ENCODE measurements around the gene PFN3. TPM values are rescaled to one million over a fixed set of nuclear protein-coding genes. Genes with fewer than 3 reads are reported as not detected.

PFN3 gene
- total and polyA plus RNA-seq, 10 donors: not detected

- H3K4me1 ChIP-seq: peaks cover 41 to 56% (median 50%) of the 10 kb centered on the region in 6 donors
- intact Hi-C loops (cut with DNase I; ENCODE audit: low total_unique reads): no loop called here
Observed at GRCh38 chr5:177425801-177426565, 25.5 kb upstream of the PFN3 start.

GRCh38 chr5:177425196-177425800 is 24.8 kb upstream of the PFN3 start:
- WGBS, 5 donors: 41 to 45% (median 42%) methylated on average over 13 of the region's 13 CpGs
- Histone ChIP-seq H3K27ac (peak overlapping the region; percentile 95 to 99 (median 98)), H3K36me3 (peaks cover 0 to 8% (median 4%) of the 10 kb centered on the region in 6 donors), H3K27me3 (replicated peaks in 1 of 7) (no peaks in the 10 kb centered on the region), H3K9me3 (no peaks in the 10 kb centered on the region), H3K4me3 (peak overlapping the region; percentile 34 to 88 (median 54)), H3K4me1 (peaks cover 34 to 49% (median 43%) of the 10 kb centered on the region in 6 donors)
- DNase-seq: no peak
- TF ChIP-seq POLR2AphosphoS5 (IDR thresholded peaks at IDR 0.05) (no peak), CTCF (IDR thresholded peaks at IDR 0.05 in 8 of 11, conservative IDR thresholded peaks at IDR 0.05 in 3 of 11) (no peak), POLR2A (IDR thresholded peaks at IDR 0.05) (no peak)
- intact Hi-C loops (cut with DNase I; ENCODE audit: low total_unique reads): no loop called here

More at GRCh38 chr5:177425801-177426565, 25.5 kb upstream of the PFN3 start:
- peak overlapping the region; percentile 34 to 88 (median 54) for H3K4me3 ChIP-seq
- H3K9me3 ChIP-seq: no peaks in the 10 kb centered on the region
- peaks cover 0 to 15% (median 10%) of the 10 kb centered on the region in 6 donors for H3K36me3 ChIP-seq
- peak overlapping the region; percentile 95 to 99 (median 98) for H3K27ac ChIP-seq
- WGBS, 5 donors: 0% methylated on average over 28 to 52 of the region's 52 CpGs
- H3K27me3 ChIP-seq (replicated peaks in 1 of 7): no peaks in the 10 kb centered on the region
- TF ChIP-seq CTCF (IDR thresholded peaks at IDR 0.05 in 8 of 11, conservative IDR thresholded peaks at IDR 0.05 in 3 of 11): no peak
- peak; percentile 94 to 95 (median 95) for TF ChIP-seq POLR2AphosphoS5 (IDR thresholded peaks at IDR 0.05)
- TF ChIP-seq POLR2A (IDR thresholded peaks at IDR 0.05): peak in 2 of 3 donors; percentile 44 to 81
- DNase-seq: peak; percentile 99

- WGBS, 5 donors: 81 to 96% (median 90%) methylated on average over 2 of the region's 2 CpGs
- Histone ChIP-seq H3K4me1 (peaks cover 18 to 47% (median 27%) of the 10 kb centered on the region in 6 donors), H3K27ac (no peak overlapping the region), H3K27me3 (replicated peaks in 1 of 7) (no peaks in the 10 kb centered on the region), H3K9me3 (no peaks in the 10 kb centered on the region), H3K4me3 (no peak overlapping the region), H3K36me3 (no peaks in the 10 kb centered on the region)
- DNase-seq: no peak
- TF ChIP-seq CTCF (IDR thresholded peaks at IDR 0.05 in 8 of 11, conservative IDR thresholded peaks at IDR 0.05 in 3 of 11) (no peak), POLR2AphosphoS5 (IDR thresholded peaks at IDR 0.05) (no peak), POLR2A (IDR thresholded peaks at IDR 0.05) (no peak)
- intact Hi-C loops (cut with DNase I; ENCODE audit: low total_unique reads): no loop called here
Observed at GRCh38 chr5:177423671-177424070, 23.2 kb upstream of the PFN3 start.

All from spleen (tissue), 11 donors.